Neural cell (in vitro differentiated cells): ENCODE data around the gene SERPINI1.

Experiments
- EP300 ChIP-seq: fragments of 450-650 bp; conservative IDR thresholded peaks from 2 replicates; pipeline ENCODE4 v1.6.1; 2014; ENCODE audit warnings: antibody characterized with exemption, mild to moderate bottlenecking, moderate library complexity; ENCODE audit not compliant: poor library complexity, severe bottlenecking
- EZH2 ChIP-seq: fragments of 200-600, 300-800 bp; shearing (Covaris generic), sonication (generic); IDR thresholded peaks from 2 replicates; pipeline ENCODE4 v1.6.1; 2014; ENCODE audit warnings: antibody characterized with exemption, low read length, borderline replicate concordance, mild to moderate bottlenecking; ENCODE audit not compliant: insufficient read depth, poor library complexity, severe bottlenecking
- POLR2AphosphoS5 ChIP-seq: IDR thresholded peaks from 2 replicates; pipeline ENCODE4 v1.6.1; 2012
- RAD21 ChIP-seq: fragments of 450-650 bp; conservative IDR thresholded peaks from 2 replicates; pipeline ENCODE4 v1.6.1; 2014; ENCODE audit warnings: antibody characterized with exemption, mild to moderate bottlenecking, moderate library complexity
- TAF1 ChIP-seq: IDR thresholded peaks from 2 replicates; pipeline ENCODE4 v1.6.1; 2012; ENCODE audit warnings: low read depth
- TF ChIP-seq, protein P1 (sequence below): fragments of 450-650 bp; IDR thresholded peaks from 2 replicates; pipeline ENCODE4 v1.5.1; 2014; ENCODE audit warnings: antibody characterized with exemption, mild to moderate bottlenecking, moderate library complexity; ENCODE audit not compliant: poor library complexity, severe bottlenecking
- TF ChIP-seq, protein P2 (sequence below): IDR thresholded peaks from 2 replicates; pipeline ENCODE4 v1.6.1; 2012; ENCODE audit warnings: borderline replicate concordance

- TF ChIP-seq, protein P1, sequence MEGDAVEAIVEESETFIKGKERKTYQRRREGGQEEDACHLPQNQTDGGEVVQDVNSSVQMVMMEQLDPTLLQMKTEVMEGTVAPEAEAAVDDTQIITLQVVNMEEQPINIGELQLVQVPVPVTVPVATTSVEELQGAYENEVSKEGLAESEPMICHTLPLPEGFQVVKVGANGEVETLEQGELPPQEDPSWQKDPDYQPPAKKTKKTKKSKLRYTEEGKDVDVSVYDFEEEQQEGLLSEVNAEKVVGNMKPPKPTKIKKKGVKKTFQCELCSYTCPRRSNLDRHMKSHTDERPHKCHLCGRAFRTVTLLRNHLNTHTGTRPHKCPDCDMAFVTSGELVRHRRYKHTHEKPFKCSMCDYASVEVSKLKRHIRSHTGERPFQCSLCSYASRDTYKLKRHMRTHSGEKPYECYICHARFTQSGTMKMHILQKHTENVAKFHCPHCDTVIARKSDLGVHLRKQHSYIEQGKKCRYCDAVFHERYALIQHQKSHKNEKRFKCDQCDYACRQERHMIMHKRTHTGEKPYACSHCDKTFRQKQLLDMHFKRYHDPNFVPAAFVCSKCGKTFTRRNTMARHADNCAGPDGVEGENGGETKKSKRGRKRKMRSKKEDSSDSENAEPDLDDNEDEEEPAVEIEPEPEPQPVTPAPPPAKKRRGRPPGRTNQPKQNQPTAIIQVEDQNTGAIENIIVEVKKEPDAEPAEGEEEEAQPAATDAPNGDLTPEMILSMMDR, result no peak
- TF ChIP-seq, protein P2, sequence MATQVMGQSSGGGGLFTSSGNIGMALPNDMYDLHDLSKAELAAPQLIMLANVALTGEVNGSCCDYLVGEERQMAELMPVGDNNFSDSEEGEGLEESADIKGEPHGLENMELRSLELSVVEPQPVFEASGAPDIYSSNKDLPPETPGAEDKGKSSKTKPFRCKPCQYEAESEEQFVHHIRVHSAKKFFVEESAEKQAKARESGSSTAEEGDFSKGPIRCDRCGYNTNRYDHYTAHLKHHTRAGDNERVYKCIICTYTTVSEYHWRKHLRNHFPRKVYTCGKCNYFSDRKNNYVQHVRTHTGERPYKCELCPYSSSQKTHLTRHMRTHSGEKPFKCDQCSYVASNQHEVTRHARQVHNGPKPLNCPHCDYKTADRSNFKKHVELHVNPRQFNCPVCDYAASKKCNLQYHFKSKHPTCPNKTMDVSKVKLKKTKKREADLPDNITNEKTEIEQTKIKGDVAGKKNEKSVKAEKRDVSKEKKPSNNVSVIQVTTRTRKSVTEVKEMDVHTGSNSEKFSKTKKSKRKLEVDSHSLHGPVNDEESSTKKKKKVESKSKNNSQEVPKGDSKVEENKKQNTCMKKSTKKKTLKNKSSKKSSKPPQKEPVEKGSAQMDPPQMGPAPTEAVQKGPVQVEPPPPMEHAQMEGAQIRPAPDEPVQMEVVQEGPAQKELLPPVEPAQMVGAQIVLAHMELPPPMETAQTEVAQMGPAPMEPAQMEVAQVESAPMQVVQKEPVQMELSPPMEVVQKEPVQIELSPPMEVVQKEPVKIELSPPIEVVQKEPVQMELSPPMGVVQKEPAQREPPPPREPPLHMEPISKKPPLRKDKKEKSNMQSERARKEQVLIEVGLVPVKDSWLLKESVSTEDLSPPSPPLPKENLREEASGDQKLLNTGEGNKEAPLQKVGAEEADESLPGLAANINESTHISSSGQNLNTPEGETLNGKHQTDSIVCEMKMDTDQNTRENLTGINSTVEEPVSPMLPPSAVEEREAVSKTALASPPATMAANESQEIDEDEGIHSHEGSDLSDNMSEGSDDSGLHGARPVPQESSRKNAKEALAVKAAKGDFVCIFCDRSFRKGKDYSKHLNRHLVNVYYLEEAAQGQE, result no peak
- TF ChIP-seq EZH2 (no peak), POLR2AphosphoS5 (no peak), TAF1 (no peak), RAD21 (no peak), EP300 (no peak)
Measured at GRCh38 chr3:167808910-167809309, 73.4 kb downstream of the SERPINI1 start.
